Heart right ventricle (tissue), 16 donors: Measurements from ENCODE around the gene ZCCHC2. TPM values are rescaled to one million over a fixed set of nuclear protein-coding genes. Genes with fewer than 3 reads are reported as not detected.

Experiments
- ATAC-seq, 8 donors: fragments of 200-7000 bp; cut with Tn5 transposase; one replicate each; pipeline ENCODE4 v1.9.1; 2020; ENCODE audit warnings: mild to moderate bottlenecking in 8 of 8, moderate library complexity in 8 of 8, moderate number of reproducible peaks in 1 of 8
- DNase-seq, 2 donors: peaks; one replicate each; pipeline ENCODE4 v3.0.0-alpha.2; 2020
- H3K27ac ChIP-seq, 10 donors: fragments of 200-600 bp; sonication (generic) in 2 of 10; one replicate each; pipeline versions ENCODE4 v1.5.0 to v1.8.0; 2020 to 2022; ENCODE audit warnings: mild to moderate bottlenecking in 3 of 10
- H3K27me3 ChIP-seq, 7 donors: fragments of 200-600 bp; one replicate each; pipeline ENCODE4 v1.8.0; 2021 to 2022; ENCODE audit warnings: mild to moderate bottlenecking in 2 of 7
- H3K36me3 ChIP-seq, 9 donors: fragments of 200-600 bp; sonication (generic) in 1 of 9; one replicate each; pipeline versions ENCODE4 v1.5.0 to v1.8.0; 2020 to 2022; ENCODE audit warnings: mild to moderate bottlenecking in 2 of 9
- H3K4me1 ChIP-seq, 9 donors: fragments of 200-600 bp; sonication (generic) in 1 of 9; one replicate each; pipeline versions ENCODE4 v1.5.0 to v1.8.0; 2020 to 2022; ENCODE audit warnings: mild to moderate bottlenecking in 4 of 9
- H3K4me3 ChIP-seq, 10 donors: fragments of 200-600 bp; sonication (generic) in 2 of 10; one replicate each; pipeline versions ENCODE4 v1.5.0 to v1.8.0; 2020 to 2022; ENCODE audit warnings: mild to moderate bottlenecking in 7 of 10, moderate library complexity in 2 of 10
- H3K9me3 ChIP-seq, 11 donors: fragments of 200-600 bp in 10 of 11; sonication (generic) in 2 of 11; one replicate each; pipeline versions ENCODE4 v1.5.0 to v1.8.0; 2013 to 2022; ENCODE audit warnings: mild to moderate bottlenecking in 2 of 11, control low read depth in 1 of 11, moderate library complexity in 1 of 11
- WGBS, 2 donors: extraction: QIAGEN DNeasy Blood & Tissue Kit; methylation state at CpG; one replicate each; pipeline ENCODE4 v1.1.7; 2013; ENCODE audit warnings: inconsistent platforms in 1 of 2; 5-methylcytosine and 5-hydroxymethylcytosine counted together
- intact Hi-C, 10 donors: fragments of 100-400 bp; cut with DNase I; formaldehyde crosslinking; loops; one replicate each; pipeline versions ENCODE4 v1.11.1 to v1.14.2; 2022
- polyA plus RNA-seq, 2 donors: library from polyadenylated mRNA; stranded (reverse); fragments of 200-250 nt; gene quantifications; one replicate each; pipeline ENCODE4 v1.2.3, GENCODE V29; 2013
- total RNA-seq, 10 donors: library from RNA; stranded (reverse); fragmentation: NEBNext Ultra II Directional in 3 of 10; extraction: Animal tissue kit (Norgen Biotek cat#: 25700) in 3 of 10; gene quantifications; one replicate each; pipeline versions ENCODE4 v1.2.1 to v1.2.4, GENCODE V29; 2021 to 2023
- TF ChIP-seq, protein P1 (sequence below), 9 donors: fragments of 200-600 bp; sonication (generic) in 2 of 9; IDR thresholded peaks; one replicate each; pipeline versions ENCODE4 v1.5.0 to v1.8.0; 2021 to 2022; ENCODE audit warnings: antibody characterized with exemption in 9 of 9, mild to moderate bottlenecking in 5 of 9, moderate library complexity in 1 of 9
- donor health status: Arrhythmogenic right ventricular cardiomyopathy.
- donor health status: ischemic (EF 13 %, LVEDD 7.1; RV severe dilation, severe dysfunction).
- donor health status: healthy with polysubstance abuse.
- donor health status: DM: no; HTN: yes; CAD: no.
- donor health status: DM: no; HTN: no; CAD: no.
- donor health status: ischemic (EF 25% LVEDD 6.9; RV normal size, moderate dysfunction).
- donor health status: ischemic (EF 25% LVEDD 5.7; RV mildly dilated, moderate dysfunction).
- donor health status: healthy.
- donor health status: DM: yes; HTN: yes; CAD: no.
- donor health status: Ischemic cardiomyopathy.
- donor health status: ischemic (EF 35%, LVEDD 5.7; RV mildly dilated, moderate dysfunction).
- donor health status: nonischemic (EF 11% LVEDD 7.7; RV severe dilation, severe dysfunction).
- donor health status: DM: yes; HTN: yes; CAD: no.
- donor health status: PGD.
- donor health status: ischemic (EF 29% LVEDD 5.4; RV normal size, mild dysfunction).
- donor health status: nonischemic (EF 23%, LVEDD 6.1; RV moderate dilation, normal function).

The ZCCHC2 gene
- total and polyA plus RNA-seq, 12 donors = 7.0 to 45.3 (median 19.1) TPM

DNA sequence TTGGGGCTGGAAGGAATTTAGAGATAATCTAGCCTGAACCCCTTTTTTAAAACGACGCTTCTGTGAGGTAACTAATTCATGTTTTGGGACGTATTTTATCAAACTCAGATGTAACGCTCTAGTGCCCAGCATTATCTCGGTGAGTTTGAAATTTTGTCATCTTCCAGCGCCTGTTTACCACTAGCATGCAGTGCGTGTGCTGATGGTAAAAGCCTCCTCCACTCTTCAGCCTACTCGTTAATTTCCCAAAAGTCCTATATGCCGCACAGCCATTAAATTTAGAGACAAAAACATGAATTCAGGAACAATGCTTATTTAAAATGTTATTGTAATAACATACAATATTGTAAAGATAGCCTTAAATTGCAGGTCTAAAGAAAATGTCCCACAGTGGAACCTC is 2.8 kb downstream of the ZCCHC2 start:
- Histone ChIP-seq H3K27me3 (no peaks in the 10 kb centered on the region), H3K9me3 (no peaks in the 10 kb centered on the region), H3K4me1 (peaks cover 0 to 60% (median 38%) of the 10 kb centered on the region in 9 donors), H3K4me3 (peak overlapping the region; percentile 77 to 98 (median 91)), H3K27ac (peak overlapping the region; percentile 91 to 100 (median 99)), H3K36me3 (no peaks in the 10 kb centered on the region)
- no peak for ATAC-seq
- intact Hi-C loops = loop anchor here in 4 of 10 donors (5.0 to 10.0 kb wide), 5 partner anchors 57 to 189 kb away; partner anchors contain the start of gene PHLPP1 (in 1 of the 4)
- 57 to 63% methylated on average over 9 of the region's 9 CpGs for WGBS, 2 donors
- no peak for DNase-seq
- TF ChIP-seq, protein P1, sequence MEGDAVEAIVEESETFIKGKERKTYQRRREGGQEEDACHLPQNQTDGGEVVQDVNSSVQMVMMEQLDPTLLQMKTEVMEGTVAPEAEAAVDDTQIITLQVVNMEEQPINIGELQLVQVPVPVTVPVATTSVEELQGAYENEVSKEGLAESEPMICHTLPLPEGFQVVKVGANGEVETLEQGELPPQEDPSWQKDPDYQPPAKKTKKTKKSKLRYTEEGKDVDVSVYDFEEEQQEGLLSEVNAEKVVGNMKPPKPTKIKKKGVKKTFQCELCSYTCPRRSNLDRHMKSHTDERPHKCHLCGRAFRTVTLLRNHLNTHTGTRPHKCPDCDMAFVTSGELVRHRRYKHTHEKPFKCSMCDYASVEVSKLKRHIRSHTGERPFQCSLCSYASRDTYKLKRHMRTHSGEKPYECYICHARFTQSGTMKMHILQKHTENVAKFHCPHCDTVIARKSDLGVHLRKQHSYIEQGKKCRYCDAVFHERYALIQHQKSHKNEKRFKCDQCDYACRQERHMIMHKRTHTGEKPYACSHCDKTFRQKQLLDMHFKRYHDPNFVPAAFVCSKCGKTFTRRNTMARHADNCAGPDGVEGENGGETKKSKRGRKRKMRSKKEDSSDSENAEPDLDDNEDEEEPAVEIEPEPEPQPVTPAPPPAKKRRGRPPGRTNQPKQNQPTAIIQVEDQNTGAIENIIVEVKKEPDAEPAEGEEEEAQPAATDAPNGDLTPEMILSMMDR (IDR thresholded peaks at IDR 0.05) = no peak

DNA sequence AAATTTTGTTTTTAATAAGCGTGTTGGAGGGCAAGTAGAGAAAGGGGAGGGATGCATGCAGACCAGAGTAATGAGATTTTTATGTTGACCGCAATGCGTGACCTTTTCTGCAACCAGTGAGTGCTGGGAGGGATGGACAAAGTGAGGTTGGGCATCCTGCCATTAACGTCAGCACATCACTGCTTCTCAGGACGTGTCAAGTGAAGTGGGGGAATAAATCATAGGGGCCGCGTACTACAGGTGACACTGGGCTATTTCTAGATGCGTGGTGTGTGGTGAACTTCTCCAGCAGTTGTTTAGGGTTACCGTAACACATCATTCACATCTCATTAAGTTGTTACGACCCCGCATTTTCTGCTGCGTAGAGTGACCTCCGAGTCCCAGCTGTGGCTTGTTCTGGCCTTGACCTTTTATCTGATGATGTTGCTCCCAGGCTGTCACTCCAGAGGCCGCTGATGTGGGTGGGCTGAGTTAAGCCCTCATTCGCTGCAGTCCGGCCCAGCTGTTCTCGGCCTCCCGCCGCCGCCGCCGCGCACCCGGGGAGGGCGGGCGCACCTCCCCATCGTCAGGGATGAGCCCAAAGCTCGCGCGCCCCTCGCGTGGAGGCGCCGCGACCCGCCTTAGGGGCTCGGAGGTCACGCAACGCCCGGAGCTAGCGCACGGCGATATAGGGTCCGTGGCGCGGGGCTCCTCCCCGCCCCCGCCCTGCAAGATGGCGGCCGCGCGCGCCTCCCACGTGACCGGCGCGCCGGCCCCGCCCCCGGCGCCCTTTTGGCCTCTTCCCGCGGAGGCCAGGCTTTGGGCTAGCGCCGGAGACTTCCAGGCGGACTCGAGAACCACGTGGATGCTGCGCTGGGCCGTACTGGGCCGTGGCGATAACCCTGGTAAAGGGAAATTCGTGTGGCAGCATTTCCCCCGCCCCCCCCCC is 3.5 kb downstream of the ZCCHC2 start:
- no peaks in the 10 kb centered on the region for H3K36me3 ChIP-seq
- WGBS, 2 donors = 1% methylated on average over 73 to 74 of the region's 74 CpGs
- DNase-seq (peak; percentile 89), ATAC-seq (peak; percentile 50 to 68 (median 59))
- no peaks in the 10 kb centered on the region for H3K27me3 ChIP-seq
- peaks cover 0 to 61% (median 44%) of the 10 kb centered on the region in 9 donors for H3K4me1 ChIP-seq
- peak overlapping the region; percentile 91 to 100 (median 99) for H3K27ac ChIP-seq
- intact Hi-C loops = loop anchor here in 4 of 10 donors (5.0 to 10.0 kb wide), 5 partner anchors 56 to 188 kb away; partner anchors contain the start of gene PHLPP1 (in 1 of the 4)
- TF ChIP-seq, protein P1 (IDR thresholded peaks at IDR 0.05) = no peak
- peak overlapping the region; percentile 71 to 98 (median 91) for H3K4me3 ChIP-seq
- no peaks in the 10 kb centered on the region for H3K9me3 ChIP-seq

DNA sequence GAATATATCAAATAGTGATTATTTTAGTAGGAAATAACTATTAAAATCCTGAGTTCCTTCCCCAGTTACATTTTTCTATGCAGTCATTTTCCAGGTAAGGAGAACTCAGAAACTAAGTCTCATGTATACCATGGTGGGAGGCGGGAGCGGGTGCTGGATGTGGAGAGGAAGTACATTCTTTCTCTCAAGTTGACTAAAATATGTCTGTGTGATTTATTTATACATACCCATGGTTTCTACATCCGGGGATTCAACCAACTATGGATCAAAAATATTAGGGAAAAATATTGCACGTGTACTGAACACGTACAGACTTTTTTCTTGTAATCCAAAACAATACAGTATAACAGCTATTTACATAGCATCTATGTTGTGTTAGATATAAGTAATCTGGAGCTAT is 6.8 kb downstream of the ZCCHC2 start:
- ATAC-seq = no peak
- Histone ChIP-seq H3K9me3 (no peaks in the 10 kb centered on the region), H3K27ac (peak overlapping the region in 3 of 10 donors; percentile 4 to 12 (median 11)), H3K4me1 (peaks cover 0 to 74% (median 44%) of the 10 kb centered on the region in 9 donors), H3K27me3 (no peaks in the 10 kb centered on the region), H3K36me3 (no peaks in the 10 kb centered on the region), H3K4me3 (no peak overlapping the region)
- intact Hi-C loops = loop anchor here in 4 of 10 donors (5.0 to 10.0 kb wide), 5 partner anchors 53 to 185 kb away; partner anchors contain the start of gene PHLPP1 (in 1 of the 4)
- TF ChIP-seq, protein P1 (IDR thresholded peaks at IDR 0.05) = no peak
- WGBS, 2 donors = 80% methylated on average over 5 of the region's 5 CpGs
- DNase-seq = no peak

DNA sequence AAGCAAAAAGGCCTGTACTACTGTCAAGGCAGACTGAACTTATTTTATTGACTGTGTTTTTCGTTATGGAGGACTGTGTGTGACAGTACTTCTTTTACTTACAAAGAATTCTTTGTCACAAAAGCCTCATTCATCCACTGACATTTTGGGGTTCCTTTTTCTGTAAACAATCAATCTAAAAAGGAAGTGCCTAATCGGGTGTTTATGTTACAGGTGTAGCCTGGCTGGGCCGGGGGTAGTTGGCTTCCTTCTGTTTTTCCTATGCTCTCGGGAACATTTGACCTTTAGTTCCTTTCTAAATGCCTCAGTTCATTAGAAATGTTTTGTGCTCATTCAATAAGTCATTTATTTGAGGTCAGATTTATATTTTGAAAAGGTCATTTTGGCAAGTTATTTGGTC is 8.3 kb downstream of the ZCCHC2 start:
- WGBS, 2 donors = 43 to 62% methylated on average over 4 of the region's 4 CpGs
- no peak for DNase-seq
- intact Hi-C loops = no loop called here
- H3K27ac ChIP-seq = peak overlapping the region in 5 of 10 donors; percentile 7 to 37 (median 13)
- no peaks in the 10 kb centered on the region for H3K27me3 ChIP-seq
- H3K4me1 ChIP-seq = peaks cover 0 to 69% (median 42%) of the 10 kb centered on the region in 9 donors
- no peaks in the 10 kb centered on the region for H3K9me3 ChIP-seq
- no peak for ATAC-seq
- no peak overlapping the region for H3K4me3 ChIP-seq
- TF ChIP-seq, protein P1 (IDR thresholded peaks at IDR 0.05) = no peak
- H3K36me3 ChIP-seq = no peaks in the 10 kb centered on the region
